HG02759 (cell line): ENCODE results near the gene PAX5.
A peak's percentile ranks its signal among the peaks of the same experiment; 100 is the strongest.

Experiments
- ATAC-seq: cut with Tn5 transposase; IDR thresholded peaks from one replicate; pipeline ENCODE4 v1.9.1; 2021; ENCODE audit warnings: mild to moderate bottlenecking, moderate library complexity; ENCODE audit not compliant: unreplicated experiment

Gene PAX5

DNA sequence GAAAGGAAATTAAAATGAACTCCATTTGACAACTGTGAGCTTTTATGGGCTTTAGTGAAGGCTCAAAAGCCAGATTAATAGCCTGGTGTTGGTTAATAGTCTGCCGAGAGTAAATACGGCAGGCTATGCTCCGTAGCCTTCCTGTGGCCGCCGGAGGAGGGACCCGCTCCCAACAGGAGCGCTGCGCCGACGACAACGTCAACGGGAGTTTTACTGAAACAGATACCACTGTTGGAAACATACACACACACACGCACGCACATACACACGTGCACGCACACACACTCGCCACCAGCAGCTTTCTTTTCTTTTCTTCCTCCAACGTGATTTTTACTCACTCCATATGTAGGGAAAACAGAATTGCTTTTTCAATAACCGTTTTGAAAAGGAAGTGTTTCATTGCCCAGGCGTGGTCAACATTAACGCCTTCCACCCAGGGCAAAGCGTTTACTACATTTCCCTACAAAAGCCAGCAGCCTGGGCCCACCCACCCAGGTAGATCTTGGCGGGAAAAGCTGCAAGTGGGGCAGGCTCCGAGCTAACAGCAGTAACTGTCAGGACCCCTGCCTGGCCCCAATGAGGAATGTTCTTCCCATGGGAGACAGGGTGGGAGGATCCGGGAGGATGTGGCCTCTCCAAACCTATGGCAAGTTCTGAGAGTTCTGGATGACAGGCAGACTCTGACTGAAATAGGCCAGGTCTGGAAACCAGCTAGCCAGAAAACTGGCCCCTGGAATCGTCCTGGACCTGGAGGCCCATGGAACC is 72.3 kb downstream of the PAX5 start:
- ATAC-seq: no peak

DNA sequence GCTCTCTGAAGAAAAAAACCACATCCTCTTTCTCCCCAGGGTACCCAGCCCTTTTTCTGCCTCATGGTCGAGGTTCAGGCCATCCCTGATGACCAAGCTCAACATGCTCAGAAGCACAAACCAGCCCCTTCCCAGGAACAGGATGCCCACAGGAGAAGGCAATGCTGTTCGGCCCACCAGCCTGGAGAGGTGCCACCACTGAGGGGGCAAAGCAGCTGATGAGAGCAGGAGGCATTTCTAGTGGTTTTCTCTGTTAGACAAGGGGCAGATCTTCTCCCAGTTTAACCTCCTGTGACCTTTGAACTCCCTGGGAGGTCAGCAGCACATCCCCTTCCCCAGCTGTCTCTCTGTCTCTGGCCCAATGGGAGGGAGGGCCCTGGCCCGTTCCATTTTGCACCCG is 73.0 kb downstream of the PAX5 start:
- ATAC-seq: no peak

GRCh38 chr9:36960575-36960955 is 73.5 kb downstream of the PAX5 start:
- no peak for ATAC-seq

GRCh38 chr9:36959681-36960574 is 74.1 kb downstream of the PAX5 start:
- ATAC-seq: no peak

DNA sequence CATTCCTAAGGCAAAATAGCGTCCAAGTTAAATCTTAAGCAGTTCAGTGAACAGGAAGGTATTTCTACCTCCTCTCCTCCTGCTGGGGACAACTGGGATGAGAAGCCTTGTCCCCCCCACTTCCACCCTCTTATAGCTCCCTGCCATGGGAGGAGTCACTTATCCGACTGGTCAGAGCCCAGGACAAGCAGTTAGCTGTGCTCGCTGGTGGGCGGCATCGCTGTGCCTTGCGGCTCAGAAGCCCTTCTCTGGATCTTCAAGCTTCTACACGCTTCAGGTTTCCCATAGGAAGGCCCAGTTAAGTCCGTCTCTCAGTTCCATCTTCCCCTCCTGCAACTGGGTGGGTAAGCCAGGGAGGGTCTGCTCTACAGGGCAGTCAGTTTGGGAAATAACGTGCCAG is 77.2 kb downstream of the PAX5 start:
- ATAC-seq: no peak

DNA sequence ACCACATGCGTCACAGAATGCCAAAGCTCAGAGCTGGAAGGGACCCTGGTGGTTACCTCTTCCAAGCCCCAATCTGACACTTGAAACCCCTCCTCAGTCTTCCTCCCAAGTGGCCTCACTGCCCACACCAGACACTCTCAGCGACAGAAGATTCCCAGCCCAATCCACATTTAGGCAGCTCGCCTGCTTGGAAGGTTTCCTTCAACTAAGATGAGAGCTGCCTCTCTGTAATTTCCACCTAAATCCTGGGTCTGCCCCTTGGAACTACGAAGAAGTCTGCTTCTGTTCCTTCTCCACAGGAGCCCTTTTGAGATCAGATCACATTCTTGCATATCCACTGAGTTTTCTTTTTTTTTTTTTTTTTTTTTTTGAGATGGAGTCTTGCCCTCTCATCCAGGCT is 83.7 kb downstream of the PAX5 start:
- no peak for ATAC-seq

- no peak for ATAC-seq
Observed at GRCh38 chr9:36949466-36949865, 84.6 kb downstream of the PAX5 start.

GRCh38 chr9:36948051-36948450 is 86.0 kb downstream of the PAX5 start:
- no peak for ATAC-seq

DNA sequence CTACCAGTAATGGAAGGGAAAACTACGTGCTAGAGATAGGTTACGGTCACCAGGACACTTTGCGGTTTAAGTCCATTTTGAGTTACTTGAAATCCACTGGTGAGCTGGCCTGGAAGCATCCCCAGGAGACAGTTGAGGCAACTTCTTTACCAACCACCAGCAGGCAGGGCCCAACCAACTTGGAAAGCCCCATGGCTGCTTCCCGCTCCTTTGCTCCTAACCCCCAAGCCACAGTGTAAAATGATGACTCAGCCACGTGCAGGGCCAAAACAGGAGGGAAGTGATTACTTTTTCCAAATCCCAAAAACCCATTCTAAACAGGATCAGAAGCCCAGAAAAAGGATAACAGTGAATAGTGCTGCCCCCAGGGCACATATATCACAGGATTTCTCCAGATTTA is 87.4 kb downstream of the PAX5 start:
- no peak for ATAC-seq

- no peak for ATAC-seq
Observed at GRCh38 chr9:36945999-36946398, 88.1 kb downstream of the PAX5 start.

GRCh38 chr9:36942891-36943290 is 91.2 kb downstream of the PAX5 start:
- ATAC-seq: no peak

DNA sequence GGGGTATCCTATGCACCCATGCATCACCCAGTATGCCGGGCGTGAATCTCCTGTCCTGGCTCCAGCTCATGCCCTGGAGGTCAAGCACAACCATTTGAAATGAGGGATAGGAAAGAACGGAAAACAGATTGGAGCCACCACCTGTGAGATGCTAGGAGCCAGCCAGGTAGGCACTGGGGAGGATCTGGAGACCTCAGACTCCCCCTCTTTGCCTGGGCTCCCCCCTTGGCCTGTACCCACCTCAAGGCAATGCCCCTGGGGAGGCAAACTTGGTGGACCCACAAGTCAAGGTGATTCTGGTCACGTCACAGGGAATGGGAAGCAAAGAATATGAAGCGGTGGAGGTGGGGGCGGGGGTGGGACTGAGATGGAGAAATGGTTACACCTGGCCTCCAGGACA is 92.6 kb downstream of the PAX5 start:
- ATAC-seq: no peak

DNA sequence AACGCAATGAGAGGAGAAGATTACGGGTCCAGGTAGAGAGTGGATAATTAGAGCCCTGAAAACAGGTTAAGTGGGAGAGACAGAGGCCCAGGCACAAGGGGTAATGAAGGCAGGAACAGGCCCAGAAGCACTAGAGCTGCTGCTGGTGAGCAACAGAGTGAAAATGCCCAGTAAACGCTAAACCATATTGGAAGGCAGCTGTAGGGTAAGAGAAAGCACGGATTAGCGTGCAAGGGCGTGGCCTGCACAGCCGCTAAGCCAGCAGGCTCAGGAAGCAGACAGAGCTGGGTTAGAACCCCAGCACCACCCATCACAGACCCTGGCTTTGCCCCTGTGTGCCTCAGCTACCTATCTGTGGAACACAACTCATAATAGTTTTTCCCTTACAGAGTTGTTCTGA is 93.2 kb downstream of the PAX5 start:
- ATAC-seq: no peak

- no peak for ATAC-seq
Observed at GRCh38 chr9:36940500-36940853, 93.6 kb downstream of the PAX5 start.

GRCh38 chr9:36939655-36940499 is 94.2 kb downstream of the PAX5 start:
- ATAC-seq: no peak

GRCh38 chr9:36939214-36939613 is 94.9 kb downstream of the PAX5 start:
- ATAC-seq: no peak

- no peak for ATAC-seq
Observed at GRCh38 chr9:36938617-36939016, 95.5 kb downstream of the PAX5 start.

- ATAC-seq: no peak
Observed at GRCh38 chr9:36937951-36938350, 96.1 kb downstream of the PAX5 start.

DNA sequence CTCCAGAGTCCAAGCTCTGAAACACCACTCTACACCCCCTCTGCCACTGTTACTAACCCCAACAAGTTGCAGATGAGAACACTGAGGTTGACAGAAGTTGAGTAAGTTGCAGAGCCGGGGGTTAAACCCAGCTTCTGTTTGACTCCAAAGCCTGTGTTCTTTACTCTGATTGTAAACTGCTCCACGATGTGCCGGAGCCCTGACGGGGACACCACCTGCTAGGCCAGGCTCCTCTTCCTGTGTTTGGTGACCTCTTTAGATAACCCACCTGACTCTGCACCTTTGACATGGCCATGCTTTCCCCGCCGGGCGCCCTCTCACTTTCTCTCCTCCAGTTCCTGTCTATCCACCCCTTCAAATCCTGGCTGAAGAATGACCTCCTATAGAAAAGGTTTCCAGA is 96.7 kb downstream of the PAX5 start:
- ATAC-seq: no peak

DNA sequence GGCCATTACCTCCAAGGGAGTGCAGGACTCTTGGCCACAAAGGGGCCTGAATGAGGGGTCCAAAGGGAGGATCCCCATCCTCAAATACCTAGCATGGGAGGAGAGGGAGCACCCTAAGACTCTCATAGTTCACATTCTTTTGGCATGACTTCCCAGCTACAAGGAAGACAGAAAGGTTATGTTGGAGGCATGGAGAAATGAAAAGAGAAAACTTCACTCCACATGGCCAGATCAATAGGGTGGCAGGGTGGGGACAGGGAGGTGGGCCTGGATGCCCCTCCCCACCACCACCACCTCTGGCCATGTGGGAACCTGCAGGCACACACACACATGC is 97.6 kb downstream of the PAX5 start:
- ATAC-seq: no peak

DNA sequence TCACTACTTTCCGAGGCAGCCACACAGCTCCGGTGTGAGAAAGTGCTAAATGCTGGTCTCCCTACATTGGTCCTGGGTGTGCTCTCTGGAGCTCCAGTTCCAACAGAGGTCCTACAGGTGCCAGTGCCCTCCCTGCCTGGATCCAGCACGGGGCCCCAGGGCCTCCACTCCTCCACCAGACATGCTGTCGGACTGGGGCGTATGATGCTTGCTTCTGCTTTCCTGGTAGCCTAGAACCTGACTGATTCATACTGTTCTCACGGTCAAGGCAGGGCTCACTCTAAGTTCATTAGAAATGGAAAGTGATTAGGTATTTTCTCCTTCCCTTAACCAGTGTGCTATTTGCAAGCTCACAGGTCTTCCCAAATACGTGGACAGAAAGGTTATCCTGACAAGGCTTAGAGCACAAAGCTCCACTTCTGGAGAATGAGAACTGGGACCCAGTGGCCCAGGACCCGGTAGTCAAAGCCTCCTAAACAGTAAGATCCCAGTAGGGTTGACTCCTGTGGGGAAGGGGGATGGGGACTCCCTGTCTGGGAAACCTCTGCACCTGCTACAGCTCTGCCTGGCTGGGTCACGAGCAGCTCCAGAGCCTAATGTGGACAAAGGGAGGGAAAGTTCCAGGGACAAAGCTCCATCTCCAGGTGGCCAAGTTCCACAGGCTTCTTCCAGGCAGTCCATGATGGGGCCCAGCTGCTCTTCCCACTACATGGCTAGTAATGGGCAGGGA is 98.1 kb downstream of the PAX5 start:
- ATAC-seq: peak; percentile 80
